HCT116 (cell line): ENCODE data around the gene RABGAP1.

ENCODE experiments used
- ATF3 ChIP-seq: IDR thresholded peaks from 2 replicates; pipeline ENCODE4 v1.6.1; 2012
- CEBPB ChIP-seq: IDR thresholded peaks from 2 replicates; pipeline ENCODE4 v1.6.1; 2012; ENCODE audit warnings: low read depth
- CTCF ChIP-seq, 3 experiments: fragments of 200-600 bp in 1 of 3; sonication (generic) in 1 of 3; IDR thresholded peaks in 2 of 3; conservative IDR thresholded peaks in 1 of 3; 2 replicates each; pipeline ENCODE4 v1.5.1; 2012 to 2017; ENCODE audit warnings: low read depth in 2 of 3, low read length in 2 of 3, antibody characterized with exemption in 1 of 3, borderline replicate concordance in 1 of 3, control low read depth in 1 of 3, mild to moderate bottlenecking in 1 of 3, mixed read lengths in 1 of 3, mixed run types in 1 of 3, moderate library complexity in 1 of 3; ENCODE audit not compliant: insufficient read depth in 1 of 3
- EZH2 ChIP-seq: fragments of 200-600 bp; sonication (generic); IDR thresholded peaks from 2 replicates; pipeline ENCODE4 v1.6.1; 2017; ENCODE audit warnings: antibody characterized with exemption, mixed run types
- EZH2phosphoT487 ChIP-seq: fragments of 200-600 bp; IDR thresholded peaks from 2 replicates; pipeline ENCODE4 v1.6.1; 2018; ENCODE audit warnings: antibody characterized with exemption, borderline replicate concordance
- FOSL1 ChIP-seq: IDR thresholded peaks from 2 replicates; pipeline ENCODE4 v1.6.1; 2012; ENCODE audit warnings: low read depth
- MAX ChIP-seq: IDR thresholded peaks from 2 replicates; pipeline ENCODE4 v1.6.1; 2012
- POLR2A ChIP-seq: IDR thresholded peaks from 2 replicates; pipeline ENCODE4 v1.7.0; 2011; ENCODE audit warnings: borderline replicate concordance; ENCODE audit not compliant: insufficient read depth, insufficient read length; ENCODE audit errors: extremely low read depth
- POLR2AphosphoS5 ChIP-seq: IDR thresholded peaks from 2 replicates; pipeline ENCODE4 v1.6.1; 2011; ENCODE audit warnings: mild to moderate bottlenecking, low read depth, low read length, moderate library complexity
- SRF ChIP-seq: IDR thresholded peaks from 2 replicates; pipeline ENCODE4 v1.6.1; 2012; ENCODE audit warnings: low read depth
- TCF7L2 ChIP-seq: IDR thresholded peaks from 2 replicates; pipeline ENCODE4 v1.7.0; 2011; ENCODE audit warnings: borderline replicate concordance, inconsistent platforms; ENCODE audit not compliant: insufficient read depth, insufficient read length; ENCODE audit errors: extremely low read depth

GRCh38 chr9:123061216-123061615, 120.4 kb downstream of the RABGAP1 start:
- TF ChIP-seq CTCF (IDR thresholded peaks at IDR 0.05 in 2 of 3, conservative IDR thresholded peaks at IDR 0.05 in 1 of 3; ENCODE audit: borderline replicate concordance in 1 of 3, insufficient read depth in 1 of 3, low read depth in 2 of 3, low read length in 2 of 3) (no peak), EZH2phosphoT487 (no peak), POLR2A (no peak), MAX (no peak), CEBPB (no peak), ATF3 (no peak), FOSL1 (no peak), POLR2AphosphoS5 (no peak), SRF (no peak), EZH2 (no peak), TCF7L2 (no peak)
